ENCODE results near the gene RAB34.
A peak's percentile ranks its signal among the peaks of the same experiment; 100 is the strongest.

RAB34 gene

DNA sequence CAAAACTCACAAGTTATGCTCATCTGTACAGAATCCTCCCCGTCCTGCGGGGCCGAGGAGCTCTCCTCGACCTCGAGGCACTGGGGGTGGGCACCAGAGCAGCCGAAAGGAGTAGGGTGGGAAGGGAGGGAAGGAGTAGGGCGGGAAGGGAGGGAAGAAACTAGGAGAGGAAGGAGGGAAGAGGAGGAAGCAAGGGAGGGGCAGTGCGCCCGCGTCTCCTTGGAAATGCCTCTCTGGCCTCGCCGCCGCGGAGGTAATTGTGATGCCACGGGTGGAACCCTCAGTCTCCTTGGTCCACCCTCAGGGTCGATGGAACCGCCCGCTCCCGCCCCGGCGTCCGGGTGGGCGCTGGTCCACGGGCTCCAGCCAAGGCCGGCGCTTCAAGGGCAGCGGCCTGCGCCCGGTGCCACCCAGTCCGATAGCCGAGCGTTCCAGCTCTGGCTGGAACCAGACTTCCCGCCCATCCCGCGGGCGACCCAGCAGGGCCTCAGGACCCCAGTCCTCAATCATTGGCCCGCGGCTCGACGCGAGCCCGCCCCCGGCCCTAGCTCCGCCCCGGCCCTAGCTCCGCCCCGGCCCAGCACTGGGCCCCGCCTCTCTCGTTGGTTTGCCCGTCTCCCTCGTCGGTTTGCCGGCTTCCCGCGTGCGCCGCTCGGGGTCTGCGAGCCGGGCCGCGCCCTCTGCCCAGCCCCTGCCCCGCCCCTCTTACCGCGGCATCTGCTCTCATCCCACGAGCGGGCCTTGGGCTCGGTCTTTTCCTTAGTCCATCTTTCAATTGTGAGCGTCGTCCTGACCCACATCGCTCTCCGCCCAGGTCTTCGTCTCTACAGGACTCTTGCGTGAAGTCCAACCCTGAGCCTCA lies 6.6 kb downstream of the RAB34 start:
- DNase-seq (ENCODE audit: low spot score), result peak; percentile 90

DNA sequence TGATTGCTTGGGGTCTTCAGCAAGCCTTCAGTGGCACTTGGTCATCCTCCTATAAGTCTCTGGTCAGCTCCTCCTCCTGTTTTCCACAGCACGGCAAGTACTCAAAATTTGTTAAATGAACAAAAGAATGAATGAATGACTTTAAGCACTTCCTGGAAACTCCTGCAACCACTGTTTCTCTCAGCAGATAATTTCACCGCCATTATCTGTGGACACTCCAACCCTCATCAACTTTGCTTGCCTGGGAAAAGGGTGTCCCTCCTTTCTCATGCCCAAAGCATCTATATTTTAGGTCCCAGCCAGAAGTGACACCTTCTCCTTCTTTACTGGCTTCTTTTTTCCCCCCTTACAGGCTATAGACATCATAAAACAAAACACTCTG lies 10.3 kb downstream of the RAB34 start:
- DNase-seq (ENCODE audit: low spot score), result no peak

DNA sequence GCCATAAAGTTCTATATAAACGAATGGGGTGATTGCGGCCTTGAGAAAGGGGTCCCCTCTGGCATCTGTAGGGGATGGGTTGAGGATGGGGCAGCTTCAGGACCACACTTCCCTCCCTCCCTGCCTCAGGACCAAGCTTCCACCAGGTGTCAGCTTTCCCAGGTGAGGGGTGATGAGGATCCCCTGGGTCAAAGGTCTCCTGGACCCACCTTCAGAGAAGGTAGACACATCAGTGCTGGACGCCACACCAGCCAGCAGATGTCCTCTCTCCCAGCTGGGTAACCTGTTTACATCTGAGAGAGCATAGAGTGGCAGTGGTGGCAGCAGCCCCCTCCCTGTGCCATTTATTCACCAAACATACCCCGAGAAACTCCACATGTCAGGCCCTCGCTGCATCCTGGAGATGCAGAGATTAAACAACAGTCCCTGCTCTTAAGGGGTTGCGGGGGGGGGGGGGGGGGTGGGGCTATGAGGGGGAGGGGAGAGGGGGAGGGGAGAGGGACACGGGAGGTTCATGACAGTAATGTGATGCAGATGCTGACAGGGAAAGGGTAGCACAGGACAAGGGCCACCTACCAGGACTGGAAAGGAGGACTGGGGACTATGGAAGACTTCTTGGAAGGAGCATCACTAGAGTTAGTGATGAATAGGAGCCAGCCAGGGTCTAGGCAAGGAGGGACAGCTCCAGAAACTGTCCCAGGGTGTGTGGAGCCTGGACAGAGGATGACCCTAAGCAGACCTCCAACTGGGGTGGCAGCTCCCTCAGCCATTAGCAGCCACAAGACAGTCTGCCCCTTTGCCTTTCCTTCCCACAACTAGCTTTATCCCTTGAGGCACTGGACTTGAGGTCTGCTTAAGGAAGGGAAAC lies 11.0 kb downstream of the RAB34 start:
- DNase-seq (ENCODE audit: low spot score), result no peak

DNA sequence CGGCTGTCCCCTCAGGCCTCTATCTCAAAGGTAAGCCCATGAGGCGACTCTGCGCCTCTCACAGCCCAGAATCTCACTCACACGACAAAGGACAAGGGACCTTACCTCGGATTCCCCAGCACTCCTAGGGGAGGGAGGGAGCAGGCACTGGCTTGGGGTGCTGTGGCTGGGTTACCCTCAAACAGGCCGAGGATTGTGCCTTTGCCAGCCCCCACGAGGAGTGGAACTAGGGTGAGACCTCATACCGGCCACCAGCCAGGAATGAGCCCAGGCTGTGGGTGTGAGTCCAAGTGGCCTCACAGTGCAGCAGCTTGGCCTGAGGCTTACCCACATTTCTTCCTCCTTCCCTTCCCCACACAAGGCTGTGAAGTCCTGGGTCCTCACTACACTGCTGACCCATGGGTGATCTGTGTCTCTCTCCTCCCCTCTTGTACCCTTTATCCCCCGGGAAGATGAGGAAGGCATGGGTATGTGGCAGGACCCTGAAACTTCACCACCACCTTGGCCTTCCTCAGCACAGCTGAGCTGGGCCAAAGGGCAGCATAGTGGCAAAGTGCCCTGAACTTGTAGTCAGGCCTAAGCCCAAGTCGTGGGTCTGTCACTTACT lies 11.8 kb downstream of the RAB34 start:
- DNase-seq (ENCODE audit: low spot score), result no peak

DNA sequence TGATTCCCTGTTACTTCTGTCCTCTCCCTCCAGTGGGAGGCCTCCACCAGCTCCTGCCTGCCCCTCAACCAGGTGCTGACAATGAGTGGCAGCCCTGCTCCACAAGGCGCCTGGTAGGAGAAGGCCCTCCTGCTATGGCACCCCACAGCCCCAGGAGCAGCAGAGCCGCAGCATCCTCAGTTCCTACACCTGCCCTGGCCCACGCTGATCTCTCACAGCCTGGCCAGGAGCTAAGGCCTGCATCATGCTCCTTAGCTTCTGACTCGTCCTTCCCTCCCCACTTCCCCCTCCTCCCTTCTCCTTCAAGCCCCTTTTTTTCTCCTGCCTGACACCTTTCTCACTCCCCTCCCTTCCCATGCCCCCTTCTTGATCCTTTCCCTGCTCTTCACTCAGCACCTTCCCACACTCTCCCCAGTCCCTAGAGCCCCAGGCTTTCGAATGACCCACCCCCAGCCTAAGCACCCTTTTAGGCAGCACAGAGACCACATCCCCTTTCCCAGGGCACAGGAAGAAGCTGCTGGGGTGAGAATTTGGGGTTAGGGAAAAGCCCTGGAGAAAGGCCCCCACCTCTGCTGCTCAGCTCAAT lies 12.5 kb downstream of the RAB34 start:
- DNase-seq (ENCODE audit: low spot score), result no peak

DNA sequence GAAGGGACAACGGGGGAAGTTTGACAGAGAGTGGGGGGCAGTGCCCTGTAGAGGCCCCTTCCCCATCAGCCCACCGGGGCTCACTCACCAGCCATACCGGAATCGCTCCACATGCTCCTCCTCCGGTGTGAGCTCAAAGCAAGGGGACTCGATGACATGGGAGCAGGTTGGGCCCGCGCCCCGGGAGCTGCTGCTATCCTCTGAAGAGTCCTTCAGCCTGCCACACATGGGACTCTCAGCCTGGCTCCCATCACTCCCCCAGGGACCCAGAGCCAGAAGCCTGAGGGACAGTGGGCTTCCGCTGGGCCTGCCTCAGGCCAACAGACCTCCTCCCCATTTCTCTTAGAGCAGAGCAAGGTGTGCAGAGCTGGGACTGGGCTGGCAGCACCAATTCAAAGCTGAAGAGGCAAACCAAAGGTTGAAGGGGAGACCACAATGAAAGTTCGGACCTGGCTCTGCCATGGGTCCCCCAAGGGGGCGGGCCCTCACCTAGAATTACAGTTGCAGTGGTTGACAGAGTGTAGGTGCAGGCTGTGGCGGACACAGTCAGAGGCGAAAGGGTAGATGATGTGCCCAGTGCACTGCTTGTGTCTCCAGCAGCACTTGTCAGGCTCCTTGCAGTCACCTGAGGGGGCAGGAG lies 13.3 kb downstream of the RAB34 start:
- DNase-seq (ENCODE audit: low spot score), result no peak

DNA sequence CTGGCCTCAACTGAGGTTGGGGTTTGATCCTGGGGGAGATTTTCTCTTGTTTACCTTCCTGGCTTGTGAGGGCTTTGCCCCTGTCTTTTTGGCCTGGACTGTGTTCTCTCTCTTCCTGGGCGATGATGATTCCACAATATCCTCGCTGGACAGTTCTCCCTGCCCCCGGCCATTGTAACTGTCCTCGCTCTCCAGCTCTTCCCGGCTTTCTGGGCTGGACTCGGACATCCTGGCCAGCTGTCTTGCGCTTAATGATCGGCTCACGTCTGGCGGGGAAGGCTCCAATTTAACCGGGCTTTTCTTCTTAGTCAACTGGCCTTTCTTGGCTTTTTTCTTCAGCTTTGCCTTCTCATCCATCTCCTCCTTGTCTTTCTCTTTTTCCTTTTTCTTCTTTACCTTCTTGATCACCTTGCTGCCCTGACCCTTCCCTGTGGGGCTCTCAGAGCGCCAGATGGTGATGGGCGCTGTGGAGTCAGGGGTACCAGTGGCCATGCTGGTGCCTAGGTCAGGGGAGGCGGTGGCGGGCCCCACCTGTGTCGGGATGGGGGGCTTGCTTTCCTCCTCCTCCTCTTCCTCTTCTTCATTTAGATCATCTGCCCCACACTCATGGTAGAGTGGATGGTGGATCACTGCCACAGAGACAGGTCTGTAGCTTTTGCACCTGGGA lies 14.0 kb downstream of the RAB34 start:
- no peak for DNase-seq (ENCODE audit: low spot score)

DNA sequence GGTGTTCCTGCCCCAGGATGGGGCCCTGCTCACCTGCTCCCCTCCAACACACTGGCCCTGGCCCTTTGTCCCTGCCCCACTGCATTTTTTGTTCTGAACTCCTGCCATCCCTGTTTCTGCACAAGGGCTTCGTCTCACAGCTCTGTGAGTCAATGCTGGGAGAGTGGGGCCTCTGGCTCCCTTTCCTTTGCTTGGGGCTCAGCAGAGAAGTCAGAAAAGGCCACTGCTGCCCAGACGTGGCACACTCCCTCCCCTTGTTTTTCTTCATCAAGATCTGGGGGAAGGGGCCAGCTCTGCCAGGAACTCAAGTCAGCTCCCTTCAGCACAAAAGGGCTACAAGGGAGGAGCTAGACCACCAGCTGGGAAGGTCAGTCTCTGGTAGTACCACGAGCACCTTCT lies 14.9 kb downstream of the RAB34 start:
- no peak for DNase-seq (ENCODE audit: low spot score)

DNA sequence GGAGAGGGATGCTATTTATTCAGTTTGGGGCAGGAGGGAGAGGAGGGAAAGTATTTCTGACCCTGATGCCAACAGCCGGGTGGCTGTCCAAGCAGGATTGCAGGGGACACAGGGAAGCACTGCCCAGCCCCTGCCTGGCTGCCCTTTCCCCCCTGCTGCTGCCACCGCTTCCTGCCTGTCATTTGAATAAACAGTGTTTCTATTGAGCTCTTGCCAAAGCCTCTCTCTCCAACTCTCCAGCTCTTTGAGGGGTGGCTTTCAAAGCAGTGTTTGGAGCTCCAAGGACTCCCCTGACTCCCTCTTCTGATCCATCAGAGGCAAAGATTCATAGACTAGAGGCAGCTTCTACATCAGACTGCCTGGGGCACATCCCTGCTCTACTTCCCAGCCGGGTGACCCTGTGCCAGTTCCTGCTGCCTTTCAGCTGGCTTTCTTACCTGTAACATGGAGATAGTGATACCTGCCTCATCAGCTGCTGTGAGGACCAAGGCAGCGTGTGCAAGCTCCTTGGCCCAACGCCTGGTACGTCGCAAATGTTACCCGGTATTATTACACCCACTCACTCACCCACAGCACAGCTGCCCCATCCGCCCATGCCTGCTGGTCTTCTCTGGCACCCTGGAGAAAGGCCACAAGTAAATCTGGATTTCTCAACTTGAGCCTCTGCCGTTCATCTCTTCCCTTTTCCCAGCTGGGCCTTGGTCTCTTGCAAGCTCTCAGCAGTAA lies 15.5 kb downstream of the RAB34 start:
- no peak for DNase-seq (ENCODE audit: low spot score)

DNA sequence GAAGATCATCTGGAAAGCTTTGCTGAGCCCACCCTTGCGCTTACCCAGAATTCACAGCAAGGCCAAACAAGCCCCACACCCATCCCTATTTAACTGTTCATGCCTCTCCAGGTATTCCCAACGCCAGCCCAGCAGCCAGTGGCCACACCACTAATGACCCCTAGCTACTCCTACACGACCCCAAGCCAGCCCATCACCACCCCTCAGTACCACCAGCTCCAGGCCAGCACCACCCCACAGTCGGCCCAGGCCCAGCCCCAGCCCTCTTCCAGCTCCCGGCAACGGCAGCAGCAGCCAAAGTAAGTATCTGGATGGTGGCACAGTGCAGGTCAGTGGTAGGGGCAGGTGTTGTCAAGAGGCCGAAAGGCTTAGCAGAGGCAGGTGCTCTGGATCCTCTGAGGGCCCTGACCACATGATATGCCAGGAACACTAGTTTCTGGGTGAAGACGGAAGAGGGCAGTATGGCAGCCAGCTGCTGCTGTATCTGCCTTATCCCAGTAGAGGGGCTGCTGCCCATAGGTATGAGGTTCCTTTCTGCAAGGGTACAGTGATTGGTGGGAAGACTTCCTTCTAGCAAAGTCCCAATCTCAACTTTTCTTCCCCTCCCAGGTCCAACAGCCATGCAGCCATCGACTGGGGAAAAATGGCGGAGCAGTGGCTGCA lies 16.7 kb downstream of the RAB34 start:
- DNase-seq (ENCODE audit: low spot score), result no peak

DNA sequence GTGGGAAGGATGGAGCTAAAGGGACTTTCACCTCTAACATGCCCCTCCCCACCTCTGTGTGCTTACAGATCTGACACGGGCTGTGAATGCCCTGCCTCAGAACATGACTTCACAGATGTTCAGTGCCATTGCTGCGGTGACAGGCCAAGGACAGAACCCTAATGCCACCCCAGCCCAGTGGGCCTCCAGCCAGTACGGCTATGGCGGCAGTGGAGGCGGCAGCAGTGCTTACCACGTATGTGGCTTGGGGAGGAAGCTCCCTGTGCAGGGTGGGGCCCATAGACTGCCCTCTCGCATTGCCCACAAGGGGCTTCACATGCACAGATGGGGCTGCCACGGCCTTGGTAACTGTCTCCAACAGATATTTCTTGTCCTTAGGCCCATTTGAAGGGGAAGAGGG lies 17.4 kb downstream of the RAB34 start:
- no peak for DNase-seq (ENCODE audit: low spot score)

DNA sequence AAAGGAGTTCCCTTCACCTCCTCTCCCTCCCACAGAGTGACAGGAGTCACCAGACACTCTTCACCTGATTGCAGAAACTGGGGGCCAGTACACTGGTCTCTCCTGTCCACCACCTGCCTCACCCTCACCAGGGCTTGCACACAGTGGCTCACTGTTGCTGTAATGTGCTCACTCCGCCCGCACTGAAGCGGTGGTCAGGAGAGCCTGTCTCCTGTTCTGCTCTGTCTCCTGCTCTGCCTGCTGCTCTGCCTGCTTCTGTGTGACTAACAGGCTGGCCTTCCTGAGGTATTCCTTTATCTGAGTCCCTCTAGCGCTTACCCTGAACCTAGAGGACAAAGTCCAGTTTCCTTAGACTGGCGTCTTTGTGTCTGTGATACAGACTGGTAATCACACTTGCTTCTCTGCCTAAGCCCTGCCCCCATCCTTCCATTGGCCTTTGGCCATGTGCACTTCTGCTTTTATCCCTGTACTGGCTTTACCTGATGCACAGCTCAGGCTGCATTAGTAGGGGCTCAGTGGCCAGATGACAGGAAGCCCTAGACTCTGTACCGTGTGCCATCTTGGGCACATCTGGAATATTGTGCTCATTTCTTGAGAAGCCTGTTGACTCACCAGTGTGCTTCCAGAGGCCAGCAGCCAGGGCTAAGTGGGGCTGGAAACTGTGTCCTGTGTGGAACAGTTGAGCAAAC lies 19.3 kb downstream of the RAB34 start:
- DNase-seq (ENCODE audit: low spot score), result peak; percentile 92

DNA sequence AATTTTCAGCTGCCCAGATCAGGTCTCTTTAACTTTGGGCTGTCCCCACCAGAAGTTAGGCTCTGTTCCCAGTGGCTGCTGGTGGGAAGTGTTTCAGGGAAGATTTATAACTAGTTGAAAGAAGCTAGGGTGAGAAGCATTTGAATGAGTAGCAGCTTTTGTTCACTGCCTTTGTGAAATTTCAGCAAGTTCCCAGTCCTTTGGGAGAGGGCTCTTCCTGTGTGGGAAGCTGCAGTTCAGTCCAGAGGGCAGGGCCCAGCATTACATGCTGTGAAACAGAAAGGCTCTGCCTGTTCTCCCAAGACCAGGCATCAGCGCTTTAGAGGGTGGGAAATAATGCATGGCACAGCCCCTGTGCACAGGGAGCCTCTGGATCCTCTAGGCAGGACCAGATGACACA lies 23.8 kb downstream of the RAB34 start:
- DNase-seq (ENCODE audit: low spot score), result no peak

DNA sequence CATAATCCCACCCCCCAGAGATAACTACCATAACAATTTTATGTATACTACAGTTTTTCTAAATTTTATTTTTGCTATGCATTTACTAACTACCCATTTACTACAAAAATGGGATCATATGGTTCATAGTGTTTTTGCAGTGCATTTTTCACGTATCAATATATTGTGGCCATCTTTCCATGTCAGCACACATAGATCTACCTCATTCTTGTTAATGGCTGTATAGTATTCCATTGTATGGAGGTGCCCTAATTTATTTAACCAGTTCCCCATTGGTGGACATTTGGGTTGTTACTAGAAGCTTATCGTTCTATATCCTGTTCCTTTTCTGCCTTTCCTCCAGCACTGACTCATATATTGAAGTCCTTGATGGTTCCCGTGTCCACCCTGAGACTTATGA lies 28.7 kb downstream of the RAB34 start:
- DNase-seq (ENCODE audit: low spot score), result no peak

DNA sequence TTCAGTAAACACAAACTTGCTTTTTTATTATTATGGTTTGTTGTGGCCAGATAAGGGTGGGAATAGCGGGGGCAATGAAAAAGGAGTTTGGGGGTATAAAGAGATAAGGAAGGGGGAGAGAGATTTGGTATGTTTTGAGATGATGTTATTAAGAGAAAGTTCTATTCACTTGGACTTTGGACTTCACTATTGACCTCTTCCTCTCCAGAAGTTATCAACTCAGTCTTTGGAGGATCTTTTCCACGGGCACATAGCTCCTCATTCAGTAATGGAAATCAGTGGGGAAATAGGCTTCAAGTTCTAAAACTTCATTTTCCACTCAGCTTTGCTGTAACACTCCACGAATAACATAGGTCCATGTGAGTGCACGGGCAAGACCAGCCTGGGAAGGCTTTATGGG lies 29.2 kb downstream of the RAB34 start:
- no peak for DNase-seq (ENCODE audit: low spot score)

DNA sequence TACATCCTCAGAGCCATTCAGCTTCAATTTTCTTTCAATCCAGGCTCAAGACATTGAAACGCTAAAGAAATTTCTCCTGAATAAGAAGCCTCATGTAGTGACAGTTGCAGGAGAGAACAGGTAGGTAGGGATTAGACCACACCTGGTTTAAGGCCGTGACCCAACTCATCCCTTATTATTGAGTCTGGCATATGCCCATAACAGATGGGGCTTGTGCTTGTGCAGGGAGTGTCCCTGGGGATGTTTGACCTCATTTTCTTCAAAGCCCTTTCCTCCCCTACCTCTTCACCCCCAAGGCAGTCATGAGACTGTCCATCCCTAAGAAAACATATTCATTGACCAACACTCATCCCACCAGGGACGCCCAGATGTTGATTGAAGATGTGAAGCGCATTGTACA lies 31.4 kb downstream of the RAB34 start:
- no peak for DNase-seq (ENCODE audit: low spot score)

DNA sequence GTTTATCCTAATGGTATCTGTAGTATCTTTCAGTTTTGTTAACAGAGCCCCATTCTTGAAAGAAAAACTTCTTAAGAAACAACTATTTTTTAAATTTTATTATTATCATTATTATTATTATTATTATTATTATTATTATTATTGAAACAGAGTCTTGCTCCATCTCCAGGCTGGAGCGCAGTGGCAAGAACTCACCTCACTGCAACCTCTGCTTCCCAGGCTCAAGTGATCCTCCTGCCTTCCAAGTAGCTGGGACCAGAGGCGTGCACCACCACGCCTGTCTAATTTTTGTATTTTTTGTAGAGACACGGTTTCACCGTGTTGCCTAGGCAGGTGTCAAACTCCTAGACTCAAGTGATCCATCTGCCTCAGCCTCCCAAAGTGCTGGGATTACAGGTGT lies 32.3 kb downstream of the RAB34 start:
- DNase-seq (ENCODE audit: low spot score), result no peak

DNA sequence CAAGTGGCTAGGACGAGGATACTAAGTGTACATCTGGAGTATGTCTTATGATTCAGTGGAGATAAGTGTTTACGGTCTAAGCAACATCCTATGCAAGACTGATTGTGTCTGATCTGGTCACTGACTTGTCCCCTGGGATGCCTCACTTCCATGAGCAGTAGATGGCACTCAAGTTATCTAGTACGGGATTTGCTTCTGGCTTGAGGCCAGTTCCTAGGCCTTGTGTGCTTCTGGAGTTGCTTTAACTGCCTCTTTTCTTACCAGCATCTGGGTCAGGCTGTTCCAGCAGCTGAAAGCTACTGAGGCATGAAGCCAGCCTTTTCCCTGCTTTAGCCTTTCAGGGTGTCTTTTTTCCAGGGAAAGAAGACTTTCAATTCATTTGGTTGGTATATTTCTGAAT lies 32.7 kb downstream of the RAB34 start:
- peak; percentile 67 for DNase-seq (ENCODE audit: low spot score)

DNA sequence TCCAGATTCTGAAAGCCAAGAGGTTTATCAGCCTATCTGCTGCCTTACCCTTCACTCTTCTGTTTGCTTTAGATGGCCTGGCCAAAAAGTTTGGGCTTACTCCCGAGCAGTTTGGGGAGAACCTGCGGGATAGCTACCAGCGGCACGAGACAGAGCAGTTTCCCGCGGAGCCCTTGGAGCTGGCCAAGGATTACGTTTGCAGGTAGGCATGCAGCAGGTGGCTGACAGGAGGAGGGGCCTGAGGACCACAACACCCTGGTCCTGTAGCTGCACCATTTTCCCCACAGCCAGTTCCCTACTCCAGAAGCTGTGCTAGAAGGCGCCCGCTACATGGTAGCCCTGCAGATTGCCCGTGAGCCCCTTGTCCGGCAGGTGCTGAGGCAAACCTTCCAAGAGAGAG lies 35.0 kb downstream of the RAB34 start:
- no peak for DNase-seq (ENCODE audit: low spot score)

DNA sequence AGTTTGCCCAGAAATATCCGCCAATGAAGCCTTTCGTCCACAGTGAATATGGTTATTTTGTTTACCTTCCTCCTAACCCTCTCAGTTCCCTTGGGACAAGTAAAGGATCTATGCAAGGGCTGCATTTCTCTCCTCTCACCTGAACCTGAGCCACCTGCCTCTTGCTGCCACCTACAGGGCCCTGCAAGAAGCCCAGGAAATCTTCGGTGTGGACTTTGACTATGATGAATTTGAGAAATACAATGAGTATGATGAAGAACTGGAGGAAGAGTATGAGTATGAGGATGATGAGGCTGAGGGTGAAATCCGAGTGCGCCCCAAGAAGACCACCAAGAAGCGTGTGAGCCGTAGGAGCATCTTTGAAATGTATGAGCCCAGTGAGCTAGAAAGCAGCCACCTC lies 41.7 kb downstream of the RAB34 start:
- DNase-seq (ENCODE audit: low spot score), result peak; percentile 43
